Keratinocyte (primary cell): ENCODE results near the gene KCNH2. TPM values are rescaled to one million over a fixed set of nuclear protein-coding genes. Genes with fewer than 3 reads are reported as not detected.
A peak's percentile ranks its signal among the peaks of the same experiment; 100 is the strongest.

Experiments used
- DNase-seq: peaks from one replicate; pipeline ENCODE4 v3.0.0-alpha.2; 2011; ENCODE audit warnings: low read depth, missing footprints, low spot score
- FAIRE-seq: peaks from 2 replicates; lab custom pipeline; 2011; peaks lifted over from hg19 to GRCh38; lab: Jason Lieb, UNC
- H2AFZ ChIP-seq: 2 replicates; pipeline ENCODE4 v1.6.0; 2012; ENCODE audit warnings: low read length, control low read depth, inconsistent platforms; ENCODE audit not compliant: control insufficient read depth
- H3K27ac ChIP-seq: 2 replicates; pipeline ENCODE4 v1.5.1; 2011; ENCODE audit warnings: low read length; ENCODE audit not compliant: control insufficient read depth, insufficient read depth
- H3K27me3 ChIP-seq: 3 replicates; pipeline ENCODE4 v1.6.0; 2011; ENCODE audit warnings: low read length; ENCODE audit not compliant: control insufficient read depth, insufficient read depth; ENCODE audit errors: extremely low read depth
- H3K36me3 ChIP-seq, 2 experiments: 2 replicates in 1 of 2; 3 replicates in 1 of 2; pipeline ENCODE4 v1.5.1; 2011; ENCODE audit warnings: low read length in 2 of 2, mild to moderate bottlenecking in 1 of 2; ENCODE audit not compliant: control insufficient read depth in 2 of 2, insufficient read depth in 2 of 2; ENCODE audit errors: extremely low read depth in 1 of 2
- H3K4me1 ChIP-seq: 3 replicates; pipeline ENCODE4 v1.5.1; 2011; ENCODE audit warnings: low read length; ENCODE audit not compliant: control insufficient read depth, insufficient read depth; ENCODE audit errors: extremely low read depth
- H3K4me2 ChIP-seq: 3 replicates; pipeline ENCODE4 v1.6.0; 2011; ENCODE audit warnings: low read depth, low read length; ENCODE audit not compliant: control insufficient read depth, insufficient read depth; ENCODE audit errors: extremely low read depth
- H3K4me3 ChIP-seq, 3 experiments: fragments of 200-600 bp in 1 of 3; sonication (generic) in 1 of 3; 2 replicates in 2 of 3; 3 replicates in 1 of 3; pipeline ENCODE4 v1.5.1; 2011 to 2016; ENCODE audit warnings: low read length in 3 of 3, mild to moderate bottlenecking in 3 of 3, control low read depth in 2 of 3, inconsistent platforms in 1 of 3, low read depth in 1 of 3, mixed read lengths in 1 of 3, mixed run types in 1 of 3, moderate library complexity in 1 of 3; ENCODE audit not compliant: control insufficient read depth in 2 of 3, insufficient read depth in 2 of 3; ENCODE audit errors: extremely low read depth in 1 of 3
- H3K79me2 ChIP-seq: 2 replicates; pipeline ENCODE4 v1.6.0; 2012; ENCODE audit warnings: low read length; ENCODE audit not compliant: control insufficient read depth, insufficient read depth
- H3K9ac ChIP-seq: 3 replicates; pipeline ENCODE4 v1.6.0; 2011; ENCODE audit warnings: low read length; ENCODE audit not compliant: control insufficient read depth, insufficient read depth; ENCODE audit errors: extremely low read depth
- H3K9me1 ChIP-seq: 3 replicates; pipeline ENCODE4 v1.6.0; 2011; ENCODE audit warnings: low read length; ENCODE audit not compliant: control insufficient read depth, insufficient read depth; ENCODE audit errors: extremely low read depth
- H3K9me3 ChIP-seq: 2 replicates; pipeline ENCODE4 v1.5.1; 2012; ENCODE audit warnings: low read depth, low read length; ENCODE audit not compliant: control insufficient read depth
- H4K20me1 ChIP-seq: 3 replicates; pipeline ENCODE4 v1.6.0; 2011; ENCODE audit warnings: low read length; ENCODE audit not compliant: control insufficient read depth, insufficient read depth; ENCODE audit errors: extremely low read depth
- EZH2 ChIP-seq: IDR thresholded peaks from one replicate; pipeline ENCODE4 v1.6.1; 2012; ENCODE audit warnings: inconsistent platforms, mild to moderate bottlenecking, low read length, moderate library complexity
- dilution Hi-C: fragments of 300-500 bp; cut with MboI; formaldehyde crosslinking; loops from one replicate; pipeline ENCODE4 v1.7.0; 2020; ENCODE audit warnings: low sequenced_read_pairs; ENCODE audit not compliant: extremely low pct_ligation_motif_present
- polyA plus RNA-seq, 5 experiments: library from polyadenylated mRNA; depleted of rRNA in 3 of 5; stranded (reverse) in 3 of 5; stranded (forward) in 1 of 5; unstranded in 1 of 5; fragments of >200 nt; gene quantifications; 1 replicate in 1 of 5; 2 replicates in 3 of 5; 3 replicates in 1 of 5; pipeline versions ENCODE4 v1.2.1 to v1.2.3, GENCODE V29; 2011 to 2012; ENCODE audit warnings: missing spikeins in 2 of 5, low read depth in 1 of 5, low replicate concordance in 1 of 5
- TF ChIP-seq, protein P1 (sequence below), 3 experiments: IDR thresholded peaks in 1 of 3; conservative IDR thresholded peaks in 1 of 3; optimal IDR thresholded peaks in 1 of 3; 2 replicates in 2 of 3; 3 replicates in 1 of 3; pipeline versions ENCODE3 to v1.5.1; 2011; ENCODE audit warnings: low read length in 3 of 3, mild to moderate bottlenecking in 3 of 3, moderate library complexity in 2 of 3, control low read depth in 1 of 3, inconsistent platforms in 1 of 3; ENCODE audit not compliant: insufficient read depth in 2 of 3; ENCODE audit errors: extremely low read depth in 1 of 3

Gene KCNH2
- polyA plus RNA-seq, 1 donor (not counting 4 experiments of a cell fraction or from before 2014, with no cell fraction given) = 0.03 TPM

DNA sequence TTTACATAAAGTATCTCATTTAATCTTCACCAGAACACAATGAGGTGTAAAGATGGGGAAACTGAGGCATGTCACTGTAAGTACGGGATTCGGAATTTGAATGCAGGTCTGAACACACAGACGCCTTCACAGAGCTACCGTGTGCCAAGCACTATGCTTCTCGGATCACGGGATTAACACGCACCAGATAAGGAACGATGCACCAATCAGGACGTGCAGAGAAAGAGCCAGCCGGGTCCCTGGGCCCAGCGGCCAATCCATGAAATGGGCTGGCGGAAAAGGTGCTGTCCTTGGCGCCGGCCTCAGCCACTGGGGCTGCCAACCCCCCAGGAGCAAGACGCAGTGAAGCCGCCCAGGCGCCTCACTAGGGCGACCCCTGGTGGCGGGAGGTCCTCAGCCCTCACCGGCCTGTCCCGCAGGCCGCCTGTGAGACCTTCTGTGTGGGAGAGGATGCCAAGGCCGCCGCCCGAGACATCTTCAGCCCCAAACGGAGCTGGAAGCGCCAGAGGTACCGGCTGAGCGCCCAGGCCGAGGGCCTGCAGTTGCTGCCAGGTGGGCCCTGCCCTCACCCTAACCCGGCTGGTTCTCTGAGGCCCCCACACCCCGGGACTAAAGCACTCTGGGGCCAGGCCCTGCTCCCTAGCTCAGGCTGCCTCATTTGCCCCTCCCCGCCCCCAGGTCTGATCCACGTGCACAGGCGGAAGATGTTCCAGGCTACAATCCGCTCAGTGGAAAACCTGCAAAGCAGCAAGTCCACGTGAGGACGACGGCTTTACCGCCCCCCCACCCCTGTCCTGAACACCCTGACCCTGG, 30.6 kb upstream of the KCNH2 start:
- H3K4me2 ChIP-seq = peak overlapping the region; percentile 60

DNA sequence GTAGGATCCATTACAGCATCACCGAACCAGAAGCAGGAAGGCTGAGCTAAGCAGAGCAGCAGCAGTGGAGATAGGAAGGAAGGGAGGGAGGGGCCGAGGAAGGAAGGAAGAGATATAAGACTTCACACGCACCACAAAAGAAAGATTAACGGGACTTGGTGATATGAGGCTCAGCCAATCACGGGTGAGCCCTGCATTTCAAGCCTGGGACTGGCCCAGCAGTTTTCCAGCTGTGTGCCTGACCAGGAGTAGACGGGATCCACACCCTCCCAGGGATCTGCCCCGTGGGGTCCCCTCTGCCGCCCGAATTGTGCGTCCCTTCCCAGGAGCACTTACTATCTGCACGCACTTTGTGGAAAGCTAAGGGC, 30.0 kb upstream of the KCNH2 start:
- Histone ChIP-seq H3K9ac (no peak overlapping the region), H3K4me2 (peak overlapping the region; percentile 60)

More for the DNA sequence above, 30.6 kb upstream of the KCNH2 start:
- H3K27me3 ChIP-seq = peaks cover 35% of the 10 kb centered on the region
- peak overlapping the region; percentile 33 for H3K9ac ChIP-seq
- H4K20me1 ChIP-seq = no peaks in the 10 kb centered on the region
- no peaks in the 10 kb centered on the region for H3K79me2 ChIP-seq
- no peak for TF ChIP-seq EZH2
- TF ChIP-seq, protein P1, sequence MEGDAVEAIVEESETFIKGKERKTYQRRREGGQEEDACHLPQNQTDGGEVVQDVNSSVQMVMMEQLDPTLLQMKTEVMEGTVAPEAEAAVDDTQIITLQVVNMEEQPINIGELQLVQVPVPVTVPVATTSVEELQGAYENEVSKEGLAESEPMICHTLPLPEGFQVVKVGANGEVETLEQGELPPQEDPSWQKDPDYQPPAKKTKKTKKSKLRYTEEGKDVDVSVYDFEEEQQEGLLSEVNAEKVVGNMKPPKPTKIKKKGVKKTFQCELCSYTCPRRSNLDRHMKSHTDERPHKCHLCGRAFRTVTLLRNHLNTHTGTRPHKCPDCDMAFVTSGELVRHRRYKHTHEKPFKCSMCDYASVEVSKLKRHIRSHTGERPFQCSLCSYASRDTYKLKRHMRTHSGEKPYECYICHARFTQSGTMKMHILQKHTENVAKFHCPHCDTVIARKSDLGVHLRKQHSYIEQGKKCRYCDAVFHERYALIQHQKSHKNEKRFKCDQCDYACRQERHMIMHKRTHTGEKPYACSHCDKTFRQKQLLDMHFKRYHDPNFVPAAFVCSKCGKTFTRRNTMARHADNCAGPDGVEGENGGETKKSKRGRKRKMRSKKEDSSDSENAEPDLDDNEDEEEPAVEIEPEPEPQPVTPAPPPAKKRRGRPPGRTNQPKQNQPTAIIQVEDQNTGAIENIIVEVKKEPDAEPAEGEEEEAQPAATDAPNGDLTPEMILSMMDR (optimal IDR thresholded peaks at IDR 0.05 in 1 of 3, IDR thresholded peaks at IDR 0.05 in 1 of 3, conservative IDR thresholded peaks at IDR 0.05 in 1 of 3; ENCODE audit: extremely low read depth in 1 of 3, insufficient read depth in 2 of 3, low read length in 3 of 3) = peak; percentile 63 to 93 (median 79)
- dilution Hi-C loops = no loop called here
- no peaks in the 10 kb centered on the region for H3K36me3 ChIP-seq
- peaks cover 9% of the 10 kb centered on the region for H3K4me1 ChIP-seq
- FAIRE-seq (no peak), DNase-seq (no peak)
- no peaks in the 10 kb centered on the region for H3K9me3 ChIP-seq
- no peaks in the 10 kb centered on the region for H3K9me1 ChIP-seq
- peak overlapping the region in 1 of 3 experiments; percentile 59 for H3K4me3 ChIP-seq
- H2AFZ ChIP-seq = peak overlapping the region; percentile 62
- H3K27ac ChIP-seq = no peak overlapping the region

More for the DNA sequence above, 30.0 kb upstream of the KCNH2 start:
- no peaks in the 10 kb centered on the region for H3K9me1 ChIP-seq
- no peaks in the 10 kb centered on the region for H3K79me2 ChIP-seq
- TF ChIP-seq, protein P1 (optimal IDR thresholded peaks at IDR 0.05 in 1 of 3, IDR thresholded peaks at IDR 0.05 in 1 of 3, conservative IDR thresholded peaks at IDR 0.05 in 1 of 3; ENCODE audit: extremely low read depth in 1 of 3, insufficient read depth in 2 of 3, low read length in 3 of 3) = no peak
- TF ChIP-seq EZH2 = no peak
- no peaks in the 10 kb centered on the region for H3K36me3 ChIP-seq
- H3K9me3 ChIP-seq = no peaks in the 10 kb centered on the region
- peak overlapping the region; percentile 53 for H2AFZ ChIP-seq
- dilution Hi-C loops = no loop called here
- no peak overlapping the region for H3K27ac ChIP-seq
- no peak for FAIRE-seq
- H4K20me1 ChIP-seq = no peaks in the 10 kb centered on the region
- peaks cover 32% of the 10 kb centered on the region for H3K27me3 ChIP-seq
- peak overlapping the region in 1 of 3 experiments; percentile 59 for H3K4me3 ChIP-seq
- peaks cover 7% of the 10 kb centered on the region for H3K4me1 ChIP-seq
- no peak for DNase-seq
